ENCODE measurements around the gene SRSF4. TPM values are rescaled to one million over a fixed set of nuclear protein-coding genes. Genes with fewer than 3 reads are reported as not detected.
A peak's percentile ranks its signal among the peaks of the same experiment; 100 is the strongest.

The SRSF4 gene
- total and polyA plus RNA-seq, 4 donors = 56.7 to 69.3 (median 67.7) TPM

GRCh38 chr1:29142714-29143113 lies 39.0 kb downstream of the SRSF4 start:
- DNase-seq = no peak
- H3K36me3 ChIP-seq (ENCODE audit: control insufficient read depth in 4 of 4, insufficient read depth in 4 of 4, low read length in 4 of 4) = peaks cover 14 to 16% (median 14%) of the 10 kb centered on the region in 4 donors
- H3K9me3 ChIP-seq (ENCODE audit: control insufficient read depth in 4 of 4, insufficient read depth in 3 of 4, low read length in 3 of 4) = no peaks in the 10 kb centered on the region
- no peak overlapping the region for H3K27ac ChIP-seq (ENCODE audit: low read depth in 1 of 2, low read length in 1 of 2)
- WGBS, 2 donors = 83 to 86% methylated on average over 2 of the region's 2 CpGs
- no peak overlapping the region for H3K9ac ChIP-seq (ENCODE audit: insufficient read depth in 1 of 2, low read length in 2 of 2)
- no peak for TF ChIP-seq CTCF (IDR thresholded peaks at IDR 0.05; ENCODE audit: control extremely low read depth, extremely low read depth)
- H3K4me3 ChIP-seq = no peak overlapping the region
- ATAC-seq (ENCODE audit: insufficient read depth, low FRiP score) = no peak
- H3K27me3 ChIP-seq (ENCODE audit: control insufficient read depth in 3 of 3, insufficient read depth in 3 of 3, low read length in 2 of 3) = no peaks in the 10 kb centered on the region
- no peaks in the 10 kb centered on the region for H3K4me1 ChIP-seq (ENCODE audit: control insufficient read depth in 5 of 5, insufficient read depth in 5 of 5, low read length in 5 of 5)

GRCh38 chr1:29136391-29136915 lies 45.2 kb downstream of the SRSF4 start:
- WGBS, 2 donors = 61 to 80% methylated on average over 14 of the region's 14 CpGs
- Histone ChIP-seq H3K36me3 (ENCODE audit: control insufficient read depth in 4 of 4, insufficient read depth in 4 of 4, low read length in 4 of 4) (no peaks in the 10 kb centered on the region), H3K4me1 (ENCODE audit: control insufficient read depth in 5 of 5, insufficient read depth in 5 of 5, low read length in 5 of 5) (peaks cover 0 to 5% (median 4%) of the 10 kb centered on the region in 5 donors), H3K9me3 (ENCODE audit: control insufficient read depth in 4 of 4, insufficient read depth in 3 of 4, low read length in 3 of 4) (no peaks in the 10 kb centered on the region), H3K9ac (ENCODE audit: insufficient read depth in 1 of 2, low read length in 2 of 2) (no peak overlapping the region), H3K27me3 (ENCODE audit: control insufficient read depth in 3 of 3, insufficient read depth in 3 of 3, low read length in 2 of 3) (no peaks in the 10 kb centered on the region), H3K27ac (ENCODE audit: low read depth in 1 of 2, low read length in 1 of 2) (no peak overlapping the region), H3K4me3 (no peak overlapping the region)
- TF ChIP-seq CTCF (IDR thresholded peaks at IDR 0.05; ENCODE audit: control extremely low read depth, extremely low read depth) = no peak
- DNase-seq = peak in 2 of 3 donors; percentile 13 to 32
- no peak for ATAC-seq (ENCODE audit: insufficient read depth, low FRiP score)

- no peak overlapping the region for H3K27ac ChIP-seq (ENCODE audit: low read depth in 1 of 2, low read length in 1 of 2)
- no peaks in the 10 kb centered on the region for H3K27me3 ChIP-seq (ENCODE audit: control insufficient read depth in 3 of 3, insufficient read depth in 3 of 3, low read length in 2 of 3)
- peaks cover 0 to 5% (median 4%) of the 10 kb centered on the region in 5 donors for H3K4me1 ChIP-seq (ENCODE audit: control insufficient read depth in 5 of 5, insufficient read depth in 5 of 5, low read length in 5 of 5)
- no peaks in the 10 kb centered on the region for H3K9me3 ChIP-seq (ENCODE audit: control insufficient read depth in 4 of 4, insufficient read depth in 3 of 4, low read length in 3 of 4)
- no peaks in the 10 kb centered on the region for H3K36me3 ChIP-seq (ENCODE audit: control insufficient read depth in 4 of 4, insufficient read depth in 4 of 4, low read length in 4 of 4)
- 62 to 70% methylated on average over 10 of the region's 10 CpGs for WGBS, 2 donors
- H3K9ac ChIP-seq (ENCODE audit: insufficient read depth in 1 of 2, low read length in 2 of 2) = no peak overlapping the region
- no peak overlapping the region for H3K4me3 ChIP-seq
- no peak for TF ChIP-seq CTCF (IDR thresholded peaks at IDR 0.05; ENCODE audit: control extremely low read depth, extremely low read depth)
- ATAC-seq (ENCODE audit: insufficient read depth, low FRiP score) = no peak
- DNase-seq = no peak
Observed at GRCh38 chr1:29134695-29135028, 47.0 kb downstream of the SRSF4 start.
